ENCODE data around the gene RCAN3. TPM values are rescaled to one million over a fixed set of nuclear protein-coding genes. Genes with fewer than 3 reads are reported as not detected.
A peak's percentile ranks its signal among the peaks of the same experiment; 100 is the strongest.

Gene RCAN3
- total and polyA plus RNA-seq, 2 of the 13 experiments (the other 11 are each of a cell fraction or from before 2014, with no cell fraction given): 12.2 to 13.3 TPM

DNA sequence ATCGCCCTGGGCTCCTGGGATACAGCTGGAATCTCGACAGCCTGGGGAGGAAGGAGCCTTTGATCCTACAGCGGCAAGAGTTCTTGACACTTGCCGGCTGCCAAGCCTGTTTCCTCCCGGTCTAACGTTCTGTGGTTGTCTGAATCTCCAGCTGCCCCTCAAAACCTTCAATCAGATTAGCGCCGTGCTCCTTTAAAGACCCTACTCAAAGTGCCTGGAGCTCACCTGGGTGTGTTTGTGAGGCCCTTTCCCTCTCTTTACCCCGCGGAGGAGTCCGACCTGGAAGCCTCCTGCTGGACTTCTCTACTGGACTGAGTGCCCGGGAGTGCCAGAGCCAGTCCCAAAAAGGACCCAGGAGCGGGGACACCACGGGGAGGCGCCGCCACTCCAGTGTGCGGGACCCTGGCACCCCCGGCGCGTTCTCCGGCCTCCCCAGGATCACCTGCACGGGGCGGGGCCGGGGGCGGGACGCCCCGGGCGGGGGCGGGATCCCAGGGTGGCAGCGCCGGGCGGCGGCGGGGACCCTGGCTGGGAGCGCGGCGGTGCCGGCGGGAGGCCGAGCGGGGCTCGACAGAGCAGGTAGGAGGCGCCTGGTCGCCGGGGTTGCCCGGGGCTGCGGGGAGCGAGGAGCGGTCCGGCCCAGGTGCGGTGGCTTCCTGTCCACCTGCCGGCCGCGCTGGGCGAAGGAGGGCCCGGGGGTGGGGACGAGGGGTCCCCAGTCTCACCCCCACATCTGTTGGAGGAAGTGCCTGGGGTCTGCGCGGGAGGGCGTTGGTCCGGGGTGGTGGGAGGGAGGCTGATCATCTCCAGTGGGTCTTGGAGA, 53.2 kb downstream of the RCAN3 start, which contains the start of gene NCMAP (continued):
- TF ChIP-seq ELF1 (CRISPR knock-in tag; IDR thresholded peaks at IDR 0.05): no peak
- TF ChIP-seq, protein P1, sequence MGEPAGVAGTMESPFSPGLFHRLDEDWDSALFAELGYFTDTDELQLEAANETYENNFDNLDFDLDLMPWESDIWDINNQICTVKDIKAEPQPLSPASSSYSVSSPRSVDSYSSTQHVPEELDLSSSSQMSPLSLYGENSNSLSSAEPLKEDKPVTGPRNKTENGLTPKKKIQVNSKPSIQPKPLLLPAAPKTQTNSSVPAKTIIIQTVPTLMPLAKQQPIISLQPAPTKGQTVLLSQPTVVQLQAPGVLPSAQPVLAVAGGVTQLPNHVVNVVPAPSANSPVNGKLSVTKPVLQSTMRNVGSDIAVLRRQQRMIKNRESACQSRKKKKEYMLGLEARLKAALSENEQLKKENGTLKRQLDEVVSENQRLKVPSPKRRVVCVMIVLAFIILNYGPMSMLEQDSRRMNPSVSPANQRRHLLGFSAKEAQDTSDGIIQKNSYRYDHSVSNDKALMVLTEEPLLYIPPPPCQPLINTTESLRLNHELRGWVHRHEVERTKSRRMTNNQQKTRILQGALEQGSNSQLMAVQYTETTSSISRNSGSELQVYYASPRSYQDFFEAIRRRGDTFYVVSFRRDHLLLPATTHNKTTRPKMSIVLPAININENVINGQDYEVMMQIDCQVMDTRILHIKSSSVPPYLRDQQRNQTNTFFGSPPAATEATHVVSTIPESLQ (CRISPR knock-in tag; conservative IDR thresholded peaks at IDR 0.05): 0 out of 2 replicates have a peak, but pooled peaks have one; percentile 56
- no peak for TF ChIP-seq NR3C1 (CRISPR knock-in tag; IDR thresholded peaks at IDR 0.05)
- TF ChIP-seq, protein P2, sequence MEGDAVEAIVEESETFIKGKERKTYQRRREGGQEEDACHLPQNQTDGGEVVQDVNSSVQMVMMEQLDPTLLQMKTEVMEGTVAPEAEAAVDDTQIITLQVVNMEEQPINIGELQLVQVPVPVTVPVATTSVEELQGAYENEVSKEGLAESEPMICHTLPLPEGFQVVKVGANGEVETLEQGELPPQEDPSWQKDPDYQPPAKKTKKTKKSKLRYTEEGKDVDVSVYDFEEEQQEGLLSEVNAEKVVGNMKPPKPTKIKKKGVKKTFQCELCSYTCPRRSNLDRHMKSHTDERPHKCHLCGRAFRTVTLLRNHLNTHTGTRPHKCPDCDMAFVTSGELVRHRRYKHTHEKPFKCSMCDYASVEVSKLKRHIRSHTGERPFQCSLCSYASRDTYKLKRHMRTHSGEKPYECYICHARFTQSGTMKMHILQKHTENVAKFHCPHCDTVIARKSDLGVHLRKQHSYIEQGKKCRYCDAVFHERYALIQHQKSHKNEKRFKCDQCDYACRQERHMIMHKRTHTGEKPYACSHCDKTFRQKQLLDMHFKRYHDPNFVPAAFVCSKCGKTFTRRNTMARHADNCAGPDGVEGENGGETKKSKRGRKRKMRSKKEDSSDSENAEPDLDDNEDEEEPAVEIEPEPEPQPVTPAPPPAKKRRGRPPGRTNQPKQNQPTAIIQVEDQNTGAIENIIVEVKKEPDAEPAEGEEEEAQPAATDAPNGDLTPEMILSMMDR (CRISPR knock-in tag; IDR thresholded peaks at IDR 0.05): peak; percentile 78
- no peak for TF ChIP-seq PPARG (CRISPR knock-in tag; conservative IDR thresholded peaks at IDR 0.05)
- TF ChIP-seq ZNF775 (CRISPR knock-in tag; IDR thresholded peaks at IDR 0.05; ENCODE audit: borderline replicate concordance): no peak
- TF ChIP-seq SETDB1 (CRISPR knock-in tag; IDR thresholded peaks at IDR 0.05; ENCODE audit: borderline replicate concordance): no peak
- TF ChIP-seq, protein P3, sequence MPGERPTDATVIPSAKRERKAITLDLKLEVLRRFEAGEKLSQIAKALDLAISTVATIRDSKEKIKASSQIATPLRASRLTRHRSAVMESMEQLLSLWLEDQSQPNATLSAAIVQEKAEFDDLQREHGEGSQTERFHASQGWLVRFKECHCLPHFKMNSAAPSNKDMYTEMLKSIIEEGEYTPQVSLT (CRISPR knock-in tag; IDR thresholded peaks at IDR 0.05; ENCODE audit: borderline replicate concordance, low read depth): 0 out of 2 replicates have a peak, but pooled peaks have one; percentile 66
- TF ChIP-seq, protein P4, sequence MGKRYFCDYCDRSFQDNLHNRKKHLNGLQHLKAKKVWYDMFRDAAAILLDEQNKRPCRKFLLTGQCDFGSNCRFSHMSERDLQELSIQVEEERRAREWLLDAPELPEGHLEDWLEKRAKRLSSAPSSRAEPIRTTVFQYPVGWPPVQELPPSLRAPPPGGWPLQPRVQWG (CRISPR knock-in tag; IDR thresholded peaks at IDR 0.05; ENCODE audit: borderline replicate concordance, low read depth): no peak
- TF ChIP-seq TARDBP (CRISPR knock-in tag; IDR thresholded peaks at IDR 0.05): no peak; the same call in 1 of the 2 replicates
- TF ChIP-seq RARA (CRISPR knock-in tag; IDR thresholded peaks at IDR 0.05): no peak
- no peak for TF ChIP-seq ZNF564 (CRISPR knock-in tag; IDR thresholded peaks at IDR 0.05)
- no peak for TF ChIP-seq SOX5 (CRISPR knock-in tag; IDR thresholded peaks at IDR 0.05; ENCODE audit: borderline replicate concordance)
- TF ChIP-seq, protein P5, sequence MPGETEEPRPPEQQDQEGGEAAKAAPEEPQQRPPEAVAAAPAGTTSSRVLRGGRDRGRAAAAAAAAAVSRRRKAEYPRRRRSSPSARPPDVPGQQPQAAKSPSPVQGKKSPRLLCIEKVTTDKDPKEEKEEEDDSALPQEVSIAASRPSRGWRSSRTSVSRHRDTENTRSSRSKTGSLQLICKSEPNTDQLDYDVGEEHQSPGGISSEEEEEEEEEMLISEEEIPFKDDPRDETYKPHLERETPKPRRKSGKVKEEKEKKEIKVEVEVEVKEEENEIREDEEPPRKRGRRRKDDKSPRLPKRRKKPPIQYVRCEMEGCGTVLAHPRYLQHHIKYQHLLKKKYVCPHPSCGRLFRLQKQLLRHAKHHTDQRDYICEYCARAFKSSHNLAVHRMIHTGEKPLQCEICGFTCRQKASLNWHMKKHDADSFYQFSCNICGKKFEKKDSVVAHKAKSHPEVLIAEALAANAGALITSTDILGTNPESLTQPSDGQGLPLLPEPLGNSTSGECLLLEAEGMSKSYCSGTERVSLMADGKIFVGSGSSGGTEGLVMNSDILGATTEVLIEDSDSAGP (CRISPR knock-in tag; IDR thresholded peaks at IDR 0.05; ENCODE audit: borderline replicate concordance): no peak
- TF ChIP-seq, protein P6, sequence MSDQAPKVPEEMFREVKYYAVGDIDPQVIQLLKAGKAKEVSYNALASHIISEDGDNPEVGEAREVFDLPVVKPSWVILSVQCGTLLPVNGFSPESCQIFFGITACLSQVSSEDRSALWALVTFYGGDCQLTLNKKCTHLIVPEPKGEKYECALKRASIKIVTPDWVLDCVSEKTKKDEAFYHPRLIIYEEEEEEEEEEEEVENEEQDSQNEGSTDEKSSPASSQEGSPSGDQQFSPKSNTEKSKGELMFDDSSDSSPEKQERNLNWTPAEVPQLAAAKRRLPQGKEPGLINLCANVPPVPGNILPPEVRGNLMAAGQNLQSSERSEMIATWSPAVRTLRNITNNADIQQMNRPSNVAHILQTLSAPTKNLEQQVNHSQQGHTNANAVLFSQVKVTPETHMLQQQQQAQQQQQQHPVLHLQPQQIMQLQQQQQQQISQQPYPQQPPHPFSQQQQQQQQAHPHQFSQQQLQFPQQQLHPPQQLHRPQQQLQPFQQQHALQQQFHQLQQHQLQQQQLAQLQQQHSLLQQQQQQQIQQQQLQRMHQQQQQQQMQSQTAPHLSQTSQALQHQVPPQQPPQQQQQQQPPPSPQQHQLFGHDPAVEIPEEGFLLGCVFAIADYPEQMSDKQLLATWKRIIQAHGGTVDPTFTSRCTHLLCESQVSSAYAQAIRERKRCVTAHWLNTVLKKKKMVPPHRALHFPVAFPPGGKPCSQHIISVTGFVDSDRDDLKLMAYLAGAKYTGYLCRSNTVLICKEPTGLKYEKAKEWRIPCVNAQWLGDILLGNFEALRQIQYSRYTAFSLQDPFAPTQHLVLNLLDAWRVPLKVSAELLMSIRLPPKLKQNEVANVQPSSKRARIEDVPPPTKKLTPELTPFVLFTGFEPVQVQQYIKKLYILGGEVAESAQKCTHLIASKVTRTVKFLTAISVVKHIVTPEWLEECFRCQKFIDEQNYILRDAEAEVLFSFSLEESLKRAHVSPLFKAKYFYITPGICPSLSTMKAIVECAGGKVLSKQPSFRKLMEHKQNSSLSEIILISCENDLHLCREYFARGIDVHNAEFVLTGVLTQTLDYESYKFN (CRISPR knock-in tag; conservative IDR thresholded peaks at IDR 0.05): peak; percentile 15; the same call in 1 of the 2 replicates
- TF ChIP-seq, protein P7, sequence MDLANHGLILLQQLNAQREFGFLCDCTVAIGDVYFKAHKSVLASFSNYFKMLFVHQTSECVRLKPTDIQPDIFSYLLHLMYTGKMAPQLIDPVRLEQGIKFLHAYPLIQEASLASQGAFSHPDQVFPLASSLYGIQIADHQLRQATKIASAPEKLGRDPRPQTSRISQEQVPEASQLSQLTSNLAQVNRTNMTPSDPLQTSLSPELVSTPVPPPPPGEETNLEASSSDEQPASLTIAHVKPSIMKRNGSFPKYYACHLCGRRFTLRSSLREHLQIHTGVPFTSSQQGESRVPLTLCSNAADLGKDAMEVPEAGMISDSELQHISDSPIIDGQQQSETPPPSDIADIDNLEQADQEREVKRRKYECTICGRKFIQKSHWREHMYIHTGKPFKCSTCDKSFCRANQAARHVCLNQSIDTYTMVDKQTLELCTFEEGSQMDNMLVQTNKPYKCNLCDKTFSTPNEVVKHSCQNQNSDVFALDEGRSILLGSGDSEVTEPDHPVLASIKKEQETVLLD (CRISPR knock-in tag; IDR thresholded peaks at IDR 0.05; ENCODE audit: low read depth): peak; percentile 39; the same call in 1 of the 2 replicates

Data from HepG2 (cell line).